ENCODE measurements around the gene FAM222A. TPM values are rescaled to one million over a fixed set of nuclear protein-coding genes. Genes with fewer than 3 reads are reported as not detected.

The FAM222A gene
- total RNA-seq, 1 experiment from 2014 or later, result 3.1 TPM

GRCh38 chr12:109724321-109724892, 10.8 kb downstream of the FAM222A start:
- CTCF ChIA-PET, result interaction anchor here (0.6 kb wide), 1 partner anchor 107 kb away, joined by 3 read pairs; no protein-coding TSS in a partner anchor
- H3K4me1 ChIP-seq (replicated peaks; ENCODE audit: insufficient read depth), result no peaks in the 10 kb centered on the region
- H3K27me3 ChIP-seq (ENCODE audit: insufficient read depth, low read depth), result no peaks in the 10 kb centered on the region
- intact Hi-C loops (cut with micrococcal nuclease; ENCODE audit: unreplicated experiment), result no loop called here
- no peaks in the 10 kb centered on the region for H3K9me2 ChIP-seq (ENCODE audit: insufficient read depth)
- DNase-seq, result no peak
- H3K79me2 ChIP-seq (ENCODE audit: low read depth), result no peaks in the 10 kb centered on the region
- no peaks in the 10 kb centered on the region for H4K20me1 ChIP-seq (ENCODE audit: insufficient read depth)
- no peak for TF ChIP-seq EZH2 (IDR thresholded peaks at IDR 0.05; ENCODE audit: low read depth)
- H3K36me3 ChIP-seq (ENCODE audit: low read depth), result no peaks in the 10 kb centered on the region
- H3K4me3 ChIP-seq, result no peak overlapping the region
- H3F3A ChIP-seq (ENCODE audit: insufficient read depth, low read depth), result no peaks in the 10 kb centered on the region
- no peak overlapping the region for H3K4me2 ChIP-seq
- no peak overlapping the region for H2AFZ ChIP-seq
- no TSS peak for BruUV-seq (replicated peaks)
- POLR2A ChIA-PET (ENCODE audit: unreplicated experiment), result no interaction called here
- H3K27ac ChIP-seq, result no peak overlapping the region
- no peaks in the 10 kb centered on the region for H3K9me3 ChIP-seq (ENCODE audit: insufficient read depth, low read depth)

GRCh38 chr12:109725321-109726105, 11.9 kb downstream of the FAM222A start:
- no peak for DNase-seq
- POLR2A ChIA-PET (ENCODE audit: unreplicated experiment), result no interaction called here
- Histone ChIP-seq H3K4me2 (no peak overlapping the region), H3K27ac (no peak overlapping the region), H3K4me1 (replicated peaks; ENCODE audit: insufficient read depth) (no peaks in the 10 kb centered on the region), H3K36me3 (ENCODE audit: low read depth) (no peaks in the 10 kb centered on the region), H4K20me1 (ENCODE audit: insufficient read depth) (no peaks in the 10 kb centered on the region), H2AFZ (no peak overlapping the region), H3K79me2 (ENCODE audit: low read depth) (no peaks in the 10 kb centered on the region), H3F3A (ENCODE audit: insufficient read depth, low read depth) (no peaks in the 10 kb centered on the region), H3K9me2 (ENCODE audit: insufficient read depth) (no peaks in the 10 kb centered on the region), H3K9me3 (ENCODE audit: insufficient read depth, low read depth) (no peaks in the 10 kb centered on the region), H3K27me3 (ENCODE audit: insufficient read depth, low read depth) (no peaks in the 10 kb centered on the region), H3K4me3 (no peak overlapping the region)
- intact Hi-C loops (cut with micrococcal nuclease; ENCODE audit: unreplicated experiment), result no loop called here
- no peak for TF ChIP-seq CTCF (conservative IDR thresholded peaks at IDR 0.05)
- TF ChIP-seq EZH2 (IDR thresholded peaks at IDR 0.05; ENCODE audit: low read depth), result no peak
- CTCF ChIA-PET, result no interaction called here
- no TSS peak for BruUV-seq (replicated peaks)

- Histone ChIP-seq H3K4me2 (no peak overlapping the region), H3K9me3 (ENCODE audit: insufficient read depth, low read depth) (no peaks in the 10 kb centered on the region), H3K4me3 (no peak overlapping the region), H3K27me3 (ENCODE audit: insufficient read depth, low read depth) (no peaks in the 10 kb centered on the region), H3K4me1 (replicated peaks; ENCODE audit: insufficient read depth) (no peaks in the 10 kb centered on the region), H3F3A (ENCODE audit: insufficient read depth, low read depth) (no peaks in the 10 kb centered on the region), H3K27ac (no peak overlapping the region), H4K20me1 (ENCODE audit: insufficient read depth) (no peaks in the 10 kb centered on the region), H2AFZ (no peak overlapping the region), H3K36me3 (ENCODE audit: low read depth) (no peaks in the 10 kb centered on the region), H3K79me2 (ENCODE audit: low read depth) (no peaks in the 10 kb centered on the region), H3K9me2 (ENCODE audit: insufficient read depth) (no peaks in the 10 kb centered on the region)
- ChIA-PET CTCF (no interaction called here), POLR2A (ENCODE audit: unreplicated experiment) (no interaction called here)
- no TSS peak for BruUV-seq (replicated peaks)
- intact Hi-C loops (cut with micrococcal nuclease; ENCODE audit: unreplicated experiment), result no loop called here
- no peak for DNase-seq
- TF ChIP-seq CTCF (conservative IDR thresholded peaks at IDR 0.05) (no peak), EZH2 (IDR thresholded peaks at IDR 0.05; ENCODE audit: low read depth) (no peak)
Observed at GRCh38 chr12:109726106-109726497, 12.5 kb downstream of the FAM222A start.

Measured in PC-9 (cell line).